Aorta (tissue), 5 donors: ENCODE data around the gene PGC. TPM values are rescaled to one million over a fixed set of nuclear protein-coding genes. Genes with fewer than 3 reads are reported as not detected.

ENCODE experiments used
- ATAC-seq: fragments of 200-7000 bp; cut with Tn5 transposase; one replicate; pipeline ENCODE4 v1.9.1; 2022; ENCODE audit warnings: moderate library complexity; ENCODE audit not compliant: low FRiP score
- DNase-seq, 2 donors: peaks; one replicate each; pipeline ENCODE4 v3.0.0-alpha.2; 2020
- H3K27ac ChIP-seq, 2 donors: one replicate each; pipeline ENCODE4 v1.5.1; 2013; ENCODE audit warnings: low read length in 2 of 2, mild to moderate bottlenecking in 2 of 2, moderate library complexity in 2 of 2, control low read depth in 1 of 2, inconsistent platforms in 1 of 2, low read depth in 1 of 2
- H3K27me3 ChIP-seq, 2 donors: one replicate each; pipeline ENCODE4 v1.6.1; 2013; ENCODE audit warnings: control low read depth in 1 of 2, low read length in 1 of 2, mild to moderate bottlenecking in 1 of 2, moderate library complexity in 1 of 2; ENCODE audit not compliant: insufficient read depth in 2 of 2, control insufficient read depth in 1 of 2
- H3K36me3 ChIP-seq, 2 donors: one replicate each; pipeline ENCODE4 v1.6.1; 2013; ENCODE audit warnings: control low read depth in 1 of 2, low read length in 1 of 2, mild to moderate bottlenecking in 1 of 2; ENCODE audit not compliant: insufficient read depth in 2 of 2, control insufficient read depth in 1 of 2
- H3K4me1 ChIP-seq, 2 donors: one replicate each; pipeline ENCODE4 v1.6.1; 2013; ENCODE audit warnings: low read length in 2 of 2, control low read depth in 1 of 2, mild to moderate bottlenecking in 1 of 2, moderate library complexity in 1 of 2; ENCODE audit not compliant: insufficient read depth in 2 of 2, control insufficient read depth in 1 of 2
- H3K4me3 ChIP-seq, 2 donors: one replicate each; pipeline ENCODE4 v1.5.1; 2013; ENCODE audit warnings: low read length in 2 of 2, control low read depth in 1 of 2, mild to moderate bottlenecking in 1 of 2
- H3K9me3 ChIP-seq: one replicate; pipeline ENCODE4 v1.6.1; 2013; ENCODE audit warnings: mild to moderate bottlenecking, low read length; ENCODE audit not compliant: control insufficient read depth
- WGBS, 2 donors: extraction: QIAGEN DNeasy Blood & Tissue Kit; methylation state at CpG; one replicate each; pipeline ENCODE4 v1.1.7; 2013; 5-methylcytosine and 5-hydroxymethylcytosine counted together
- intact Hi-C, 2 donors: fragments of 100-400 bp; cut with DNase I; formaldehyde crosslinking; loops; one replicate each; pipeline versions ENCODE4 v1.14.2 to v1.15.0; 2022
- polyA plus RNA-seq, 2 donors: library from polyadenylated mRNA; stranded (reverse); fragments of 200-250 nt; gene quantifications; one replicate each; pipeline ENCODE4 v1.2.3, GENCODE V29; 2013
- total RNA-seq, 2 donors: library from RNA; stranded (reverse); fragmentation: NEBNext Ultra II Directional; extraction: Animal tissue kit (Norgen Biotek cat#: 25700); gene quantifications; one replicate each; pipeline ENCODE4 v1.2.1, GENCODE V29; 2021
- donor health status: healthy with polysubstance abuse.
- donor health status: Bipolar disorder and iron deficiency.
- donor health status: DM: no; HTN: no; CAD: no.
- donor health status: DM: no; HTN: no; CAD: no.
- donor health status: DM: yes; HTN: yes; CAD: no.

The PGC gene
- total and polyA plus RNA-seq, 4 donors, result 0.33 to 2.5 (median 0.86) TPM

DNA sequence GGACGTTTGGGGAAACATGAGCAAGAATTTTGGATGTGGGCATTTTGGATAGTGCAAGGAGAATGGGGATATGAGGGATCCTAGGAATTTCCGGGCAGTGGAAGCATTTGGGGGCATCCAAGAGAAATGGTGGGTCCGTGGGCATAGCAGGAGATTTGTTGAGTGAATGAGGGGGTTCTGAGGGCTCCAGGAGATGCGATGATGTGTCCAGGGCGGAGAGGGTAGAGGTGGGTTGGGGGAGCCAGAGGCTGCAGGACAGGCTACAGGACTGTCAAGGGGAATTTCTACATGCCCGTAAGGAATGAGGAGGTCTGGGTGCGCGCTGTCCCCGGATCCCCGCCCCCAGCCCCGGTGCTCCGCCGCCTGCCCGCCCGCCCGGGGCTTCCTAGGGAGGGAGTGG lies 32.1 kb upstream of the PGC start:
- H3K27me3 ChIP-seq, result no peaks in the 10 kb centered on the region
- H3K36me3 ChIP-seq, result peaks cover under 1 to 2% of the 10 kb centered on the region in 2 donors
- H3K27ac ChIP-seq, result no peak overlapping the region
- ATAC-seq (no peak), DNase-seq (no peak)
- peak overlapping the region; percentile 71 to 85 for H3K4me3 ChIP-seq
- intact Hi-C loops, result loop anchor here in 1 of 2 donors (10.0 kb wide), 1 partner anchor 175 kb away; no protein-coding TSS in a partner anchor
- WGBS, 2 donors, result 1 to 2% methylated on average over 9 to 16 of the region's 16 CpGs
- H3K4me1 ChIP-seq, result no peaks in the 10 kb centered on the region
- no peaks in the 10 kb centered on the region for H3K9me3 ChIP-seq

DNA sequence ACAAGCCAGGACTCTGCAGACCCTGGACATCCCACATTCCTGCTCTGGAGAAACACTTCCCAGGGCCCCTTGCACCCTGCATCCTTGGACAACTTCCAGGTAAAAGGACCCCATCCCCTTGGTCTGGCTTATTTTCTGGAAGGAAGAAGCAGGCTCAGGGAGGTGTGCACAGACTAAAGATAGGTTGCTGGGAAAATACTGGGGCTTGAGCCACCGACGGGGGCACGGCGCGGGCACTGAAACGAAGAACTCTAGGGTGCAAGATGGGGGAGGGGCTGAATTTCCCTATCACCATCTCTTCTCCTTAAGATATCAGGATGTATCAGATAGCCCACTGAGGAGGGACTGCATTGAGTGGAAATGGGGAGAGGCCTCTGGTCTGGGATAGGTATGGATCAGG lies 31.7 kb upstream of the PGC start:
- ATAC-seq, result no peak
- H3K36me3 ChIP-seq, result peaks cover 2 to 3% of the 10 kb centered on the region in 2 donors
- no peak overlapping the region for H3K4me3 ChIP-seq
- H3K4me1 ChIP-seq, result no peaks in the 10 kb centered on the region
- 17% methylated on average over 6 of the region's 6 CpGs for WGBS, 2 donors
- intact Hi-C loops, result loop anchor here in 1 of 2 donors (10.0 kb wide), 1 partner anchor 174 kb away; no protein-coding TSS in a partner anchor
- H3K27me3 ChIP-seq, result no peaks in the 10 kb centered on the region
- H3K27ac ChIP-seq, result no peak overlapping the region
- H3K9me3 ChIP-seq, result no peaks in the 10 kb centered on the region
- no peak for DNase-seq

DNA sequence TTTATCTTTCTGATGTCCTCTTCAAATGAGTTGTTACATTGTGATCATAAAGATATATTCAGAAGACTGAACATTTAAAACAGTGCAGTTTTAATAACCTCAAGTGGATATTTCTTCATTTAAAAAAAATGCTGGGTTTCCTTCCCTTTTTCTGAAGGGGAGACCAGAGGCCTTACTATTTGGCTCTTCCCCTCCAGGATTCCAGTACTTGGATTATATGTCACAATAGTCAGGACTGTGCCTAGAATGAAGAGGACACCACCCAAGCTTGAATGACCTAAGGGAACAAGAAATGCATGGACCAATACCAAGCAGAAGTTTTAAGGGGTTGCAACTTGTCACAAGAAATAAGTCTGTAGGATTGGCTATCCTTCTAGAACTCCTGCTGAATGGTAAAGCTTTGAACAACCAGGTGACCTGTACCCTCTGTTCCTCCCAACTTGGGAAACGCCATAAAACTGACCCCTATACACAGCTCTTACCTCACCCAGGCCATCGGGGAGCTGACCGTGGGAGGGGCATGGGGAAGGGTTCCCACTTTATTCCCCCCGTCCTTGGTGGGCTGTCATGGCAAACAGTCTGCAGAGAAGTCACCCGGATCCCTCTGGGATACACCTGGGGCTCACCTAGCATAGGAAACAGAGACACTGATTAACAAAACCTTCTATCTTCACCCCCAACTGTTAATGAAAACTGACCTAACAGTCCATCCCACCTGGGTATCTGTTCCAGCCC lies 30.5 kb upstream of the PGC start:
- 88% methylated on average over 5 of the region's 5 CpGs for WGBS, 2 donors
- no peak overlapping the region for H3K27ac ChIP-seq
- no peak overlapping the region for H3K4me3 ChIP-seq
- ATAC-seq, result no peak
- no peaks in the 10 kb centered on the region for H3K27me3 ChIP-seq
- H3K36me3 ChIP-seq, result peaks cover 2 to 3% of the 10 kb centered on the region in 2 donors
- H3K9me3 ChIP-seq, result no peaks in the 10 kb centered on the region
- DNase-seq, result no peak
- intact Hi-C loops, result loop anchor here in 1 of 2 donors (10.0 kb wide), 1 partner anchor 173 kb away; no protein-coding TSS in a partner anchor
- H3K4me1 ChIP-seq, result no peaks in the 10 kb centered on the region

DNA sequence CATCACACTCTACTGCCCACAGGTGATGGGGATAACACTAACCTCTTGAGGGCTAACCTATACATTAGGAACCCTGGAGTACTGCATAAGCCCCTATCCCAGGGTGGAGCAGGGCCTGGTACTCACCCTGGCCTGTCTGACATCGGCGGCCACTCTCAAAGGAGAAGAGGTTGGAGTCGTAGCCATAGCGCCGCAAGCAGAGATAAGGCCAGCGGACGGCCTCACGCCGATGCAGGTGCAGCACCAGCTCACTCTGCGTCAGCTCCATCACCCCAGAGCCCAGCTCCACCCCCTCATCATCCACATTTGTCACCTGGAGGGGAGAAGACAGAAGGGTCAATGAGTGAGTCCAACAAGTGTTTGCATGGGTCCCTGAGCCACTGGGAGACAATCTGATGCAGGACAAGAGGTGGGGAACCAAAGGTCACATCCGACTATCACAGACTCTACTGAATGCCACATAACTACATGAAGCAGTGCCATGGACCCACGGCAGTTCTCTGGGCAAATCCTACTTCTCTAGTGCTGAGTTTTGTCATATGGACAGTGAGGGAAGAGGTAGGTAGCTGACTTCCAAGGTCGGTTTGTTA lies 28.2 kb upstream of the PGC start:
- intact Hi-C loops, result loop anchor here in 1 of 2 donors (10.0 kb wide), 1 partner anchor 171 kb away; no protein-coding TSS in a partner anchor
- H3K4me3 ChIP-seq, result no peak overlapping the region
- H3K4me1 ChIP-seq, result no peaks in the 10 kb centered on the region
- ATAC-seq (no peak), DNase-seq (no peak)
- 89 to 90% methylated on average over 13 of the region's 13 CpGs for WGBS, 2 donors
- peaks cover 2 to 3% of the 10 kb centered on the region in 2 donors for H3K36me3 ChIP-seq
- no peaks in the 10 kb centered on the region for H3K9me3 ChIP-seq
- H3K27me3 ChIP-seq, result no peaks in the 10 kb centered on the region
- no peak overlapping the region for H3K27ac ChIP-seq

DNA sequence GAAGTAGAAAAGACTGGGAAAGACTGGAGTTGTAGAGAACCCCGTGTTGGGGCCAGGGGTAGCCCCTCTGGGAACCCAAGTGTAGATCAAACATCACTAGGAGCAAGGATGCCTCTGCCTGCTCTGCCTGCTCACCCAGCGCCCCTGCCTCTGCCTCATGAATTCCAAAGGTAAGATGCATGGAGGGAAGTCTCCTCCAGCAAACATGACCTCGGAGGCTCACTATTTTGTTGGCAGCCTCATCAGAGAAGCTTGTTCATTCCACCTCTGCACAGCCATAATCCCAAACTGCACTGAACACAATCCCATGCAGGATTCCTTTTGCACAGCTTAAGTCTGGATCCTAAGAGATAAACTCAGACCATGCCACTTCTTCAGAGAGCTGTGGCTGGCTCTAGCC lies 27.6 kb upstream of the PGC start:
- H3K4me3 ChIP-seq, result no peak overlapping the region
- 67 to 77% methylated on average over 3 of the region's 3 CpGs for WGBS, 2 donors
- intact Hi-C loops, result loop anchor here in 1 of 2 donors (10.0 kb wide), 1 partner anchor 170 kb away; no protein-coding TSS in a partner anchor
- no peak for ATAC-seq
- H3K4me1 ChIP-seq, result no peaks in the 10 kb centered on the region
- H3K27ac ChIP-seq, result no peak overlapping the region
- DNase-seq, result no peak
- H3K9me3 ChIP-seq, result no peaks in the 10 kb centered on the region
- H3K27me3 ChIP-seq, result no peaks in the 10 kb centered on the region
- peaks cover 2 to 3% of the 10 kb centered on the region in 2 donors for H3K36me3 ChIP-seq

DNA sequence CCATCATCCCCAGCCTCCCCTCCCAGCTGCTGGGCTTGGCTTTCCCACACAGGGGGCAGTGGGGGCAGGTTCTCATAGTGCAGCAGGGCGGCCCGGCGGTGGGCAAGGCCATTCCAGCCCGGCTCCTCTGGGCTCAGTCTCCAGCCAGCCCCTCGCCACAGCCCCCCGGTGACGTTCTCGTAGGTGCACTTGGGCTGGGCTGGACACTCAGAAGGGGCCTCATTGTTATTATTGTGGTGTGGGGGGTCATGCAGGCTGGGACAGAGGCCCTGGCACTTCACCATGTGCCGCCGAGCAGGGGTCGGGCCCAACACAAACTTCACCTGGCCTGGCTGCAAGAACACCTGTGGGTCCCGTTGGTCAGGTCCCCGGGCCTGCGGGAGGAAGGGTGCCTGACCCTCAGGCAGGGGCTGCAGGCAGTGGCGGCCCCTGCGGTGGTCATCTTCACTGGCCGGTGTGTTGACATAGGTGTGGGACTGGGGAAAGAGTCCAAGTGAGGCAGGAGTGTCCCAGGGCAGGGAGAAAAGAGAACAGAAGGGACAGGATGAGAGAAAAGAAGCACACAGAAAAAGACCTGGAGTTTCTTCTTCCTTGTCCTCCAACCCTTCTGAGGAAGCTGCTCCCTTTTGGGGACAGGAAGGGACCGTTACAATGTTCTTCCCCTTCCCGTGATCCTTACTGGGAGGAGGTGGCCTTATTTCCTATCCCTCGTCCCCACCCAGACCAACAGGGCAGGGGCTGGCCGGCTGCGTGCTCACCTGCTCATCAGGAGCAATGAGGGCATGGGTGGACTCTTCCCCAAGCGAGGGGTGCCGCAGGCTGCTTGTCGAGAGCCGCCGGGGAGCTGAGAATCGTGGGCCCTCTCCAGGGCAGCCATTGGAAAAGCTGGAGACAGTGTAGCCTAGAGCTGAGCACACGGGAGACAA lies 24.1 kb upstream of the PGC start:
- no peaks in the 10 kb centered on the region for H3K4me1 ChIP-seq
- no peak overlapping the region for H3K4me3 ChIP-seq
- H3K36me3 ChIP-seq, result peaks cover 2 to 3% of the 10 kb centered on the region in 2 donors
- no peak overlapping the region for H3K27ac ChIP-seq
- no peaks in the 10 kb centered on the region for H3K27me3 ChIP-seq
- peak in 1 of 2 donors; percentile 57 for DNase-seq
- 91 to 93% methylated on average over 29 of the region's 29 CpGs for WGBS, 2 donors
- no peaks in the 10 kb centered on the region for H3K9me3 ChIP-seq
- no peak for ATAC-seq
- intact Hi-C loops, result loop anchor here in 1 of 2 donors (10.0 kb wide), 1 partner anchor 167 kb away; no protein-coding TSS in a partner anchor

DNA sequence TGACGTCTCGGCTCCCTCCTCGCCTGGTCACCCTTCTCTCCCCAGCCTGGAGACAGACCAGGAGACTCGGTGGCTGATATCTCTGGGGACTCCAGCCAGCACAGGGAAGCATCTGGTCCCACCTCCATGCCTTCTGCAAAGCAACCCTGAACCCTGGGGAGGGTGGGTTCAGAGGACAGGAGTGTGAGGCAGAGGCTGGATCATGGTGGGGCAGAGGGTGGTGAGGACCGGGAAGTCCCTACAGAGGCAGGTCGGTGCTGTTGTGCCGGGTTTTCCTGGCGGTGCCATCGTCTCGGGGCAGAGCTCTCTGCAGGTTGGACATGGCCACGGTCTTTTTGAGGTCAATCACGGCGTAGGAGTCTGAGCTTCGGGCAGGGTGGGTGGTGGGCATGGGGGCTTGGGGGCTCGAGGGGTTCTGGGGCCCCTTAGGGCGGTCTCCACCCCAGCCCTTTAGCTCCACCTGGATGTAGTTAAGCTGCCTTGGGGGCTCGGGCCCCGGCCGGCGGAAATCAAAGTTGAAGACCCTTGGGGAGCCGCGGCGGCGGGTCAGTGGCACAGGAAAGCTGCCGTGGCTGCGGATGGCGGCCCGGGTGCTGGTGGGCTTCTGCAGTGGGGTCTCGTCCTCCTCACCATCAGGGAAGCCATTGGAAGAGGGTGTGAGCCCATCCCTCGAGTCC lies 23.3 kb upstream of the PGC start:
- Histone ChIP-seq H3K4me1 (no peaks in the 10 kb centered on the region), H3K27me3 (no peaks in the 10 kb centered on the region), H3K36me3 (peaks cover 2 to 3% of the 10 kb centered on the region in 2 donors), H3K27ac (no peak overlapping the region), H3K4me3 (no peak overlapping the region), H3K9me3 (no peaks in the 10 kb centered on the region)
- intact Hi-C loops, result loop anchor here in 1 of 2 donors (10.0 kb wide), 1 partner anchor 166 kb away; no protein-coding TSS in a partner anchor
- ATAC-seq (no peak), DNase-seq (peak in 1 of 2 donors; percentile 67)
- WGBS, 2 donors, result 91 to 92% methylated on average over 28 to 30 of the region's 30 CpGs

DNA sequence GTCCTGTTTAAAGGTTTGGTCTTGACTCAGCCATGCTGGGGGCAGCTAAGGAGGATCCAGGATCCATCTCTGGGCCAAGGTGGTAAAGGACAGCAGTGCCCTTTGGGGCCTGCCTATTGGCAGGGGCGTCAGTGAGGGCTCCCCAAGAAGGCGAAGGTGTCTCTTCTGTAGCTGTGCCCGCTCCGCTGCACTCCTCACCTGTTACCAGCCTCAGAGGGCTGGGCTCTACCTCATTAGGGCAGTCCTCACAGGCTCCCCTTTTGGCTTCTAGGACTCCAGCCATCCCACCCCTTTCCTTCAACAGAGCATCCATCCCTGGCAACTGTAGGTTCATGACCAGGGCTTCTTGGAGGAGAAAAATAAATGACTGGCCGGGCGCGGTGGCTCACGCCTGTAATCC lies 22.2 kb upstream of the PGC start:
- Histone ChIP-seq H3K36me3 (peaks cover 0 to 3% of the 10 kb centered on the region in 2 donors), H3K4me3 (no peak overlapping the region), H3K4me1 (no peaks in the 10 kb centered on the region), H3K27ac (no peak overlapping the region), H3K27me3 (no peaks in the 10 kb centered on the region), H3K9me3 (no peaks in the 10 kb centered on the region)
- 97% methylated on average over 8 of the region's 8 CpGs for WGBS, 2 donors
- DNase-seq (peak in 1 of 2 donors; percentile 45), ATAC-seq (no peak)
- intact Hi-C loops, result no loop called here
